Measurements from ENCODE around the gene CHRNE.

DNA sequence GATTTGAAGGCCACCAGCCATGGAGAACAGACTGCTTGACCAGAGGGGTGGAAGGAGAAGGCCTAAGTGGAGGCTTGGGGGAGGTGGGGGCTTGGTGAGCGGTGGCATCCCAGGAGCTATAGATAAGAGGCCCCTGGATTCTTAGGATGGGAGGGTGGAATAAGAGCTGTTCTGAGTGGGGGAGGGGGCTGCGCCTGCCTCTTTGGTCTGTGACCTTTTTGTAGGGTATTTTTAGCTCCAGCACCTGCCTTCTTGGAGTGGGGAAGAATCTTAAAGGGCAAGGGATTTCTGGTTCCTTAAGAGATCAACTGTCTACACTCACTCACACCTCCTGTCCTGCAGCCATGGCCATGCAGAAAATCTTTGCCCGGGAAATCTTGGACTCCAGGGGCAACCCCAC, 48.6 kb upstream of the CHRNE start:
- no peak for TF ChIP-seq POLR2A (IDR thresholded peaks at IDR 0.05)
- no peak for TF ChIP-seq POLR2AphosphoS5 (IDR thresholded peaks at IDR 0.05; ENCODE audit: insufficient read depth in 1 of 2, low read depth in 1 of 2)
- TF ChIP-seq, protein P1, sequence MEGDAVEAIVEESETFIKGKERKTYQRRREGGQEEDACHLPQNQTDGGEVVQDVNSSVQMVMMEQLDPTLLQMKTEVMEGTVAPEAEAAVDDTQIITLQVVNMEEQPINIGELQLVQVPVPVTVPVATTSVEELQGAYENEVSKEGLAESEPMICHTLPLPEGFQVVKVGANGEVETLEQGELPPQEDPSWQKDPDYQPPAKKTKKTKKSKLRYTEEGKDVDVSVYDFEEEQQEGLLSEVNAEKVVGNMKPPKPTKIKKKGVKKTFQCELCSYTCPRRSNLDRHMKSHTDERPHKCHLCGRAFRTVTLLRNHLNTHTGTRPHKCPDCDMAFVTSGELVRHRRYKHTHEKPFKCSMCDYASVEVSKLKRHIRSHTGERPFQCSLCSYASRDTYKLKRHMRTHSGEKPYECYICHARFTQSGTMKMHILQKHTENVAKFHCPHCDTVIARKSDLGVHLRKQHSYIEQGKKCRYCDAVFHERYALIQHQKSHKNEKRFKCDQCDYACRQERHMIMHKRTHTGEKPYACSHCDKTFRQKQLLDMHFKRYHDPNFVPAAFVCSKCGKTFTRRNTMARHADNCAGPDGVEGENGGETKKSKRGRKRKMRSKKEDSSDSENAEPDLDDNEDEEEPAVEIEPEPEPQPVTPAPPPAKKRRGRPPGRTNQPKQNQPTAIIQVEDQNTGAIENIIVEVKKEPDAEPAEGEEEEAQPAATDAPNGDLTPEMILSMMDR (IDR thresholded peaks at IDR 0.05): no peak
